Testis (tissue), 3 donors: ENCODE results near the gene CCDC117. TPM values are rescaled to one million over a fixed set of nuclear protein-coding genes. Genes with fewer than 3 reads are reported as not detected.

Experiments
- DNase-seq: peaks from one replicate; pipeline ENCODE4 v3.0.0-alpha.2; 2019
- H3K27ac ChIP-seq, 2 donors: fragments of 200-600 bp; sonication (generic); one replicate each; pipeline ENCODE4 v1.5.1; 2019
- H3K27me3 ChIP-seq: fragments of 200-600 bp; sonication (generic); one replicate; pipeline ENCODE4 v1.5.1; 2019
- H3K36me3 ChIP-seq: fragments of 200-600 bp; sonication (generic); one replicate; pipeline ENCODE4 v1.5.1; 2017; ENCODE audit warnings: low read depth; ENCODE audit errors: missing control alignments
- H3K4me1 ChIP-seq: fragments of 200-600 bp; sonication (generic); one replicate; pipeline ENCODE4 v1.5.1; 2019
- H3K4me3 ChIP-seq, 2 donors: fragments of 200-600 bp; sonication (generic); one replicate each; pipeline ENCODE4 v1.5.1; 2017 to 2019
- H3K9me3 ChIP-seq: fragments of 200-600 bp; sonication (generic); one replicate; pipeline ENCODE4 v1.5.1; 2017
- POLR2A ChIP-seq: fragments of 450-650 bp; IDR thresholded peaks from one replicate; pipeline ENCODE4 v1.6.1; 2017; ENCODE audit warnings: antibody characterized with exemption, mild to moderate bottlenecking, moderate library complexity
- WGBS, 2 donors: methylation state at CpG; one replicate each; pipeline ENCODE4 v1.1.5; 2018; 5-methylcytosine and 5-hydroxymethylcytosine counted together
- intact Hi-C: fragments of 100-400 bp; cut with DNase I; formaldehyde crosslinking; loops from one replicate; pipeline ENCODE4 v1.15.1; 2023; ENCODE audit warnings: low total_unique reads
- polyA plus RNA-seq: library from polyadenylated mRNA; stranded (reverse); fragments of 350-450 nt; fragmentation: Illumina TruSeq; extraction: RNeasy Lipid Tissue Mini Kit (QIAGEN cat#74804); gene quantifications from one replicate; pipeline ENCODE4 v1.2.3, GENCODE V29; 2014; ENCODE audit warnings: low read depth, low replicate concordance; ENCODE audit not compliant: insufficient read depth
- small RNA-seq, 2 donors: library from RNA; depleted of rRNA; stranded (forward); fragments of <200 nt; gene quantifications; one replicate each; pipeline ENCODE3, GENCODE V24; 2016
- total RNA-seq, 2 donors: library from RNA; depleted of rRNA; stranded (reverse); fragments of >200 nt; gene quantifications; one replicate each; pipeline ENCODE4 v1.2.3, GENCODE V29; 2016
- TF ChIP-seq, protein P1 (sequence below), 3 experiments: fragments of 450-650 bp in 2 of 3; fragments of 200-600 bp in 1 of 3; sonication (generic) in 1 of 3; IDR thresholded peaks; one replicate each; pipeline ENCODE4 v1.5.1; 2016 to 2019; ENCODE audit warnings: antibody characterized with exemption in 3 of 3, mild to moderate bottlenecking in 2 of 3, moderate library complexity in 1 of 3

Gene CCDC117
- total and polyA plus RNA-seq, 3 donors from 2014 or later, result 68.6 to 83.0 (median 76.1) TPM

DNA sequence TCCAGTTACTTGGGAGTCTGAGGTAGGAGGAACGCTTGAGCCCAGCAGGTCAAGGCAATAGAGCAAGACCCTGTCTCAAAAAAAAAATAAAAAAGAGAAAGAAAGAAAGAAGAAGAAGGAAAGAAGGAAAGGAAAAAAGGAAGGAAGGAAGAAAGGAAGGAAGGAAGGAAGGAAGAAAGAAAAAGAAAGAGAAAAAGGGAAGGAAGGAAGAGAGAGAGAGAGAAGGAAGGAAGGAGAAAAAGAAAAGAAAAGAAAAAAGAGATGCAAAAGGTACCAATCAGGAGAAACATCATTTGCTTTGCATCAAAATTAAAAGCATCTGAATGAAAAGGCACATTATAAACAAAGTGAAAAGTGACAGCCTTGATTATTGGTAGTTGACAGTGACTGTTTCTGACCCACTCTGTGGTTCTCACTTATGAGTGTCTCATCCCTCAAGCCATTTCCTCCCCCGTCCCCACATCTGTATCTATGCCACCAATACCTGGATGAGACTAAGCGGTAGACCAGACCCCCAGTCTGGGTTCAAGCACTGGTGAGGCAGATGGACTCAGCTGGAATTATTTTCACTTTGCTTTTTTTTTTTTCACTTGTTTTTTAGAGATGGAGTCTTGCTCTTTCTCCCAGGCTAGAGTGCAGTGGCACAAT lies 60.9 kb downstream of the CCDC117 start:
- intact Hi-C loops, result loop anchor here (10.0 kb wide), 1 partner anchor 229 kb away; no protein-coding TSS in a partner anchor
- 92 to 95% methylated on average over 3 of the region's 3 CpGs for WGBS, 2 donors
- Histone ChIP-seq H3K4me3 (no peak overlapping the region), H3K27ac (no peak overlapping the region), H3K27me3 (no peaks in the 10 kb centered on the region), H3K9me3 (no peaks in the 10 kb centered on the region), H3K36me3 (no peaks in the 10 kb centered on the region), H3K4me1 (peaks cover 8% of the 10 kb centered on the region)
- TF ChIP-seq, protein P1, sequence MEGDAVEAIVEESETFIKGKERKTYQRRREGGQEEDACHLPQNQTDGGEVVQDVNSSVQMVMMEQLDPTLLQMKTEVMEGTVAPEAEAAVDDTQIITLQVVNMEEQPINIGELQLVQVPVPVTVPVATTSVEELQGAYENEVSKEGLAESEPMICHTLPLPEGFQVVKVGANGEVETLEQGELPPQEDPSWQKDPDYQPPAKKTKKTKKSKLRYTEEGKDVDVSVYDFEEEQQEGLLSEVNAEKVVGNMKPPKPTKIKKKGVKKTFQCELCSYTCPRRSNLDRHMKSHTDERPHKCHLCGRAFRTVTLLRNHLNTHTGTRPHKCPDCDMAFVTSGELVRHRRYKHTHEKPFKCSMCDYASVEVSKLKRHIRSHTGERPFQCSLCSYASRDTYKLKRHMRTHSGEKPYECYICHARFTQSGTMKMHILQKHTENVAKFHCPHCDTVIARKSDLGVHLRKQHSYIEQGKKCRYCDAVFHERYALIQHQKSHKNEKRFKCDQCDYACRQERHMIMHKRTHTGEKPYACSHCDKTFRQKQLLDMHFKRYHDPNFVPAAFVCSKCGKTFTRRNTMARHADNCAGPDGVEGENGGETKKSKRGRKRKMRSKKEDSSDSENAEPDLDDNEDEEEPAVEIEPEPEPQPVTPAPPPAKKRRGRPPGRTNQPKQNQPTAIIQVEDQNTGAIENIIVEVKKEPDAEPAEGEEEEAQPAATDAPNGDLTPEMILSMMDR (IDR thresholded peaks at IDR 0.05), result no peak
- TF ChIP-seq POLR2A, result no peak
- DNase-seq, result no peak

DNA sequence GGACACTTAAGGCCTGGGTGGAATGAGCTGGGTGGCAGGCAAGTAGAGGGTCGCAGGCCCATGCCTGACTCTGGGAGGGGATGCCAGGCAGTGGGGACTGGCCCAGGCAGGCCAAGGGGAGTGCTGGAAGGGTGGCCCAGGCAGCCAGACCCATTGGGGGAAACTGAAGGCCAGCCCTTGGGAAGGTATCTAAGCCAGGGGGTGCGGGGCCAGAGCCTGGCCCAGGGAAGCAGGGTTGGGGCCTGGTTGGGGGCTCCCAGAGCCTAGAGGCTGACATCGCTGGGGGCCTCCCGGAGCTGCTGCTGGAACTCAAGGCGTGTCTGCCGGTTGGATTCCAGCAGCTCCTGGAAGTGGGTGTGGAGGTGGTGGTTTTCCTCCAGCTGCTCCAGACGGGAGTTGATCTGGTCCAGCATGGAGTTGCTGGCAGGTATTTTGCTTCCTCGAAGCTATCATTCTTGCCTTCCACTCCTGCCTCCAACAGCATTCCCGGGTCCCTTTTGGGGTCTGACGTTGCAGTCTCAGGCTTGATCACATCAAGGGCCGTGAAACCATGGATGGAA lies 63.2 kb downstream of the CCDC117 start:
- WGBS, 2 donors, result 92 to 93% methylated on average over 11 of the region's 11 CpGs
- no peak for DNase-seq
- Histone ChIP-seq H3K27ac (no peak overlapping the region), H3K27me3 (no peaks in the 10 kb centered on the region), H3K4me3 (no peak overlapping the region), H3K9me3 (no peaks in the 10 kb centered on the region), H3K4me1 (no peaks in the 10 kb centered on the region), H3K36me3 (no peaks in the 10 kb centered on the region)
- TF ChIP-seq, protein P1 (IDR thresholded peaks at IDR 0.05), result no peak
- TF ChIP-seq POLR2A, result no peak
- intact Hi-C loops, result loop anchor here (10.0 kb wide), 1 partner anchor 231 kb away; no protein-coding TSS in a partner anchor

DNA sequence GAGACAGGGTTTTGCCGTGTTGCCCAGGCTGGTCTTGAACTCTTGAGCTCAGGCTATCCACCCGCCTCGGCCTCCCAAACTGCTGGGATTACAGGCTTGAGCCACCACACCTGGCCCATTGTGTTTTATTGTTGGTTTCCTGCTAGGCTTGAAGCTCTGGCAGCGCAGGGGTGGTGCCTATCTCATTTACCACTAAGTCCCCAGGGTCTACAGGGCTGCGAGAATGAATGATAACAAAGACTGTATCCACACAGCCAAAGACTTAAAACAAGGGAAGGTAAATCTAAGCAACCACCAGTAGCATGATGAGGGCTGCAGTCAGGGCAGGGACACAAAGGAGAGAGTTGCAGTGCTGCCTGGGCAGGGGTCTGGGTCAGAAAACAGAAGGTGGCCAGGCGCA lies 65.1 kb downstream of the CCDC117 start:
- Histone ChIP-seq H3K27me3 (no peaks in the 10 kb centered on the region), H3K27ac (no peak overlapping the region), H3K4me3 (no peak overlapping the region), H3K4me1 (no peaks in the 10 kb centered on the region), H3K36me3 (no peaks in the 10 kb centered on the region), H3K9me3 (no peaks in the 10 kb centered on the region)
- WGBS, 2 donors, result 89 to 94% methylated on average over 6 of the region's 6 CpGs
- no peak for DNase-seq
- intact Hi-C loops, result loop anchor here (10.0 kb wide), 1 partner anchor 233 kb away; no protein-coding TSS in a partner anchor
- no peak for TF ChIP-seq POLR2A
- TF ChIP-seq, protein P1 (IDR thresholded peaks at IDR 0.05), result no peak

Small RNA genes within 50 kb of the gene (small RNA-seq; reads per million reads assigned to genes)
- gene Z93930.1, result 0 to 0.18 reads per million in 2 donors

Other genes with a start within 250 kb of the CCDC117 start
- gene TTC28, start 92.9 kb upstream of the CCDC117 start, total RNA-seq, result 100 to 1,000 TPM in 1 of 2 donors, 10 to 100 TPM in 1; 75.5 to 121 TPM
- gene TTC28, start 92.9 kb upstream of the CCDC117 start, polyA plus RNA-seq, result 29.4 TPM
- 10 to 100 TPM; 21.3 to 28.1 TPM for gene CHEK2, start 30.9 kb upstream of the CCDC117 start, total RNA-seq
- 13.5 TPM for gene CHEK2, start 30.9 kb upstream of the CCDC117 start, polyA plus RNA-seq
- 10 to 100 TPM; 16.4 to 19.5 TPM for gene HSCB, start 30.7 kb upstream of the CCDC117 start, total RNA-seq
- 10.2 TPM for gene HSCB, start 30.7 kb upstream of the CCDC117 start, polyA plus RNA-seq
- gene XBP1, start 27.9 kb downstream of the CCDC117 start, total RNA-seq, result 10 to 100 TPM; 48.2 to 63.3 TPM
- 52.5 TPM for gene XBP1, start 27.9 kb downstream of the CCDC117 start, polyA plus RNA-seq
- 10 to 100 TPM; 32.2 to 44.5 TPM for gene ZNRF3, start 110.9 kb downstream of the CCDC117 start, total RNA-seq
- gene ZNRF3, start 110.9 kb downstream of the CCDC117 start, polyA plus RNA-seq, result 13.9 TPM